GM12878 (cell line): ENCODE measurements around the gene TTR. TPM values are rescaled to one million over a fixed set of nuclear protein-coding genes. Genes with fewer than 3 reads are reported as not detected.

ENCODE experiments used
- ATAC-seq: fragments of 200-7000 bp; cut with Tn5 transposase; 3 replicates; pipeline ENCODE4 v1.9.1; 2020; ENCODE audit warnings: mild to moderate bottlenecking, moderate library complexity
- BruUV-seq: library from RNA; stranded (reverse); fragments of 400-500 nt; replicated peaks from 2 replicates; lab custom pipeline; 2021; lab: Mats Ljungman, UMichigan
- CTCF ChIA-PET: fragments of 300-600 bp; sonication (Branson Sonifier 250); formaldehyde crosslinking; extraction: SDS; loops from one replicate; lab custom pipeline; 2021; ENCODE audit warnings: inconsistent platforms; lab: Yijun Ruan, JAX
- POLR2A ChIA-PET: fragments of 350-600 bp; formaldehyde crosslinking; extraction: SDS; loops from one replicate; lab custom pipeline; 2021; ENCODE audit warnings: inconsistent platforms; lab: Charles Lee
- RAD21 ChIA-PET: fragments of 300-600 bp; sonication (Branson Sonifier 250); formaldehyde crosslinking; loops from one replicate; lab custom pipeline; 2023; ENCODE audit warnings: antibody characterized with exemption; ENCODE audit not compliant: unreplicated experiment; lab: Charles Lee
- SMC1A ChIA-PET: fragments of 300-600 bp; sonication (Branson Sonifier 250); formaldehyde crosslinking; loops from one replicate; lab custom pipeline; 2023; ENCODE audit not compliant: unreplicated experiment, uncharacterized antibody; lab: Charles Lee
- DNase-seq: peaks from one replicate; pipeline ENCODE4 v3.0.0-alpha.2; 2011; ENCODE audit warnings: low read depth, low spot score
- FAIRE-seq: peaks from 3 replicates; lab custom pipeline; 2011; peaks lifted over from hg19 to GRCh38; lab: Jason Lieb, UNC
- H2AFZ ChIP-seq: 2 replicates; pipeline ENCODE4 v1.6.0; 2011; ENCODE audit warnings: low read depth, low read length, control low read depth; ENCODE audit not compliant: control insufficient read depth
- H3K27ac ChIP-seq: 2 replicates; pipeline ENCODE4 v1.5.1; 2011; ENCODE audit warnings: control low read depth; ENCODE audit not compliant: control insufficient read depth, insufficient read depth
- H3K27me3 ChIP-seq, 2 experiments: replicated peaks in 1 of 2; 2 replicates each; pipeline versions ENCODE4 v1.6.0 to v1.6.1; 2011; ENCODE audit warnings: low read length in 1 of 2; ENCODE audit not compliant: control insufficient read depth in 2 of 2, insufficient read depth in 2 of 2
- H3K36me3 ChIP-seq, 2 experiments: 2 replicates each; pipeline ENCODE4 v1.5.1; 2011; ENCODE audit warnings: low read length in 1 of 2; ENCODE audit not compliant: control insufficient read depth in 2 of 2, insufficient read depth in 2 of 2
- H3K4me1 ChIP-seq: 2 replicates; pipeline ENCODE4 v1.6.1; 2011; ENCODE audit warnings: mild to moderate bottlenecking, low read length, moderate library complexity, mixed read lengths; ENCODE audit not compliant: control insufficient read depth, insufficient read depth
- H3K4me2 ChIP-seq: 2 replicates; pipeline ENCODE4 v1.6.0; 2011; ENCODE audit warnings: control low read depth; ENCODE audit not compliant: control insufficient read depth, insufficient read depth
- H3K4me3 ChIP-seq: fragments of 200-600 bp; sonication (generic); 2 replicates; pipeline ENCODE4 v1.5.1; 2016
- H3K79me2 ChIP-seq: 2 replicates; pipeline ENCODE4 v1.6.0; 2011; ENCODE audit warnings: low read length; ENCODE audit not compliant: control insufficient read depth, insufficient read depth
- H3K9ac ChIP-seq: 2 replicates; pipeline ENCODE4 v1.8.0; 2011; ENCODE audit warnings: low read length, control low read depth, mixed read lengths; ENCODE audit not compliant: control insufficient read depth, insufficient read depth
- H3K9me3 ChIP-seq: replicated peaks from 3 replicates; pipeline ENCODE4 v1.5.1; 2011; ENCODE audit warnings: mild to moderate bottlenecking, low read length; ENCODE audit not compliant: control insufficient read depth, insufficient read depth
- H4K20me1 ChIP-seq: 2 replicates; pipeline ENCODE4 v1.6.0; 2011; ENCODE audit not compliant: control insufficient read depth, insufficient read depth
- ATF7 ChIP-seq: fragments of 450-650 bp; IDR thresholded peaks from 2 replicates; pipeline ENCODE4 v1.6.1; 2016; ENCODE audit warnings: low read depth, mild to moderate bottlenecking
- HCFC1 ChIP-seq: fragments of 150-350 bp; IDR thresholded peaks from 2 replicates; pipeline ENCODE4 v1.6.1; 2014; ENCODE audit warnings: low read length
- HDGF ChIP-seq: fragments of 450-650 bp; IDR thresholded peaks from 2 replicates; pipeline ENCODE4 v1.6.1; 2016; ENCODE audit warnings: antibody characterized with exemption
- JUNB ChIP-seq: IDR thresholded peaks from 2 replicates; pipeline ENCODE4 v1.6.1; 2016; ENCODE audit warnings: antibody characterized with exemption, mild to moderate bottlenecking
- NFYA ChIP-seq: IDR thresholded peaks from 2 replicates; pipeline ENCODE4 v1.6.1; 2011; ENCODE audit warnings: low read depth, mild to moderate bottlenecking, low read length, improper control_type of control experiment, borderline replicate concordance
- NRF1 ChIP-seq: conservative IDR thresholded peaks from 2 replicates; pipeline ENCODE4 v1.6.1; 2011; ENCODE audit warnings: mild to moderate bottlenecking, low read depth, low read length, improper control_type of control experiment
- SP1 ChIP-seq: IDR thresholded peaks from one replicate; pipeline ENCODE4 v1.6.1; 2011; ENCODE audit warnings: low read depth, low read length
- TBL1XR1 ChIP-seq: IDR thresholded peaks from 2 replicates; pipeline ENCODE4 v1.6.1; 2012; ENCODE audit warnings: low read depth, low read length, improper control_type of control experiment
- whole genome bisulfite sequencing: methylation state at CpG from one replicate; pipeline ENCODE4 v1.1.6; 2016; ENCODE audit warnings: low lambda C conversion rate; ENCODE audit not compliant: insufficient replicate concordance, insufficient coverage; ENCODE audit errors: missing lambda C conversion rate; 5-methylcytosine and 5-hydroxymethylcytosine counted together
- in situ Hi-C: fragments of 300-500 bp; cut with MboI; formaldehyde crosslinking; loops from 9 replicates; pipeline ENCODE4 v1.14.3; 2018; ENCODE audit warnings: mixed read lengths
- intact Hi-C: fragments of 100-400 bp; cut with micrococcal nuclease; formaldehyde crosslinking; loops from one replicate; pipeline ENCODE4 v1.14.2; 2022; ENCODE audit not compliant: unreplicated experiment
- polyA plus RNA-seq, 11 experiments: library from polyadenylated mRNA; depleted of rRNA in 4 of 11; unstranded in 6 of 11; stranded (reverse) in 5 of 11; fragments of >200 nt; fragmentation: Nextera tagmentation in 4 of 11; fragmentation: Illumina TruSeq in 1 of 11; extraction: Ambion mirVana in 4 of 11; extraction: Trizol in 1 of 11; gene quantifications; 1 replicate in 1 of 11; 2 replicates in 10 of 11; pipeline versions ENCODE4 v1.2.1 to v1.2.3, GENCODE V29; 2011 to 2016; ENCODE audit warnings: inconsistent platforms in 2 of 11, missing spikeins in 2 of 11, low read depth in 1 of 11
- total RNA-seq, 4 experiments: library from RNA; depleted of rRNA in 3 of 4; stranded (reverse); fragments of >200 nt in 3 of 4; fragmentation: Illumina TruSeq in 1 of 4; extraction: Trizol in 1 of 4; gene quantifications; 2 replicates each; pipeline versions ENCODE4 v1.2.1 to v1.2.3, GENCODE V29; 2013 to 2021

TTR gene
- total and polyA plus RNA-seq, 10 of the 15 experiments (the other 5 are each of a cell fraction or from before 2014, with no cell fraction given): 0.05 to 1.2 TPM; not detected in 8

DNA sequence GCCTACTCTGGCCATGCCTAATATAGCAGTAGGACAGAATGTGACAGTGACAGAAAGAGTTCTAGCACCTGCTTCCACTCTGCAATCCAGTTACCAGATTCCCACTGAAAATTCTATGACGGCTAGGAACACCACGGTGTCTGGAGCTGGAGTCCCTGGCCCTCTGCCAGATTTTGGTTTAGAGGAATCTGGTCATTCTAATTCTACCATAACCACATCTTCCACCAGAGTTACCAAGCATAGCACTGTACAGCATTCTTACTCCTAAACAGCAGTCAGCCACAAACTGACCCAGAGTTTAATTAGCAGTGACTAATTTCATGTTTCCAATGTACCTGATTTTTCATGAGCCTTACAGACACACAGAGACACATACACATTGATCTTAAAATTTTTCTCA lies 45.2 kb upstream of the TTR start:
- Histone ChIP-seq H3K27me3 (no peaks in the 10 kb centered on the region), H4K20me1 (no peaks in the 10 kb centered on the region), H3K9me3 (no peaks in the 10 kb centered on the region), H3K27ac (no peak overlapping the region), H3K36me3 (peaks cover 5 to 16% of the 10 kb centered on the region in 2 experiments), H3K9ac (no peak overlapping the region), H3K4me1 (no peaks in the 10 kb centered on the region), H3K4me2 (no peak overlapping the region), H3K4me3 (no peak overlapping the region), H2AFZ (no peak overlapping the region), H3K79me2 (no peaks in the 10 kb centered on the region)
- FAIRE-seq (no peak), DNase-seq (no peak), ATAC-seq (no peak)
- 100% methylated on average over 2 of the region's 2 CpGs for WGBS
- intact Hi-C loops: no loop called here
- in situ Hi-C loops: no loop called here
- BruUV-seq: no TSS peak
- RAD21 ChIA-PET: interaction anchor here (1.4 to 1.6 kb wide), 2 partner anchors 10 to 122 kb away, joined by 4 to 6 read pairs; no protein-coding TSS in a partner anchor
- POLR2A ChIA-PET: no interaction called here
- SMC1A ChIA-PET: interaction anchor here (0.6 to 2.2 kb wide), 5 partner anchors 9 to 275 kb away, joined by 3 to 8 read pairs (median 3); no protein-coding TSS in a partner anchor
- no peak for TF ChIP-seq TBL1XR1
- CTCF ChIA-PET: interaction anchor here (1.0 to 1.5 kb wide), 5 partner anchors 10 to 176 kb away, joined by 3 to 8 read pairs (median 4); no protein-coding TSS in a partner anchor

- Histone ChIP-seq H3K36me3 (peaks cover 1 to 9% of the 10 kb centered on the region in 2 experiments; a peak in 3 of 4 replicates), H2AFZ (no peak overlapping the region), H4K20me1 (no peaks in the 10 kb centered on the region), H3K27ac (no peak overlapping the region), H3K9me3 (no peaks in the 10 kb centered on the region), H3K4me2 (no peak overlapping the region), H3K4me1 (no peaks in the 10 kb centered on the region), H3K9ac (no peak overlapping the region), H3K27me3 (no peaks in the 10 kb centered on the region), H3K4me3 (no peak overlapping the region), H3K79me2 (no peaks in the 10 kb centered on the region)
- in situ Hi-C loops (no loop called here), intact Hi-C loops (no loop called here)
- ChIA-PET SMC1A (interaction anchor here (1.0 to 2.7 kb wide), 9 partner anchors 12 to 269 kb away, joined by 3 to 18 read pairs (median 4); no protein-coding TSS in a partner anchor), CTCF (interaction anchor here (0.5 to 4.3 kb wide), 9 partner anchors 11 to 293 kb away, joined by 3 to 22 read pairs (median 5); no protein-coding TSS in a partner anchor), POLR2A (interaction anchor here (0.8 kb wide), 1 partner anchor 12 kb away, joined by 3 read pairs; no protein-coding TSS in a partner anchor), RAD21 (interaction anchor here (0.9 to 1.6 kb wide), 3 partner anchors 40 to 124 kb away, joined by 3 to 5 read pairs (median 3); no protein-coding TSS in a partner anchor)
- no peak for ATAC-seq
- FAIRE-seq: no peak
- no peak for DNase-seq
- no TSS peak for BruUV-seq
- WGBS: 100% methylated on average over 2 of the region's 2 CpGs
- no peak for TF ChIP-seq HCFC1
- no peak for TF ChIP-seq ATF7
- TF ChIP-seq NRF1: no peak
- no peak for TF ChIP-seq NFYA
- TF ChIP-seq HDGF: no peak
- TF ChIP-seq SP1: no peak
- TF ChIP-seq JUNB: no peak
These were observed 42.8 kb upstream of the TTR start for GRCh38 chr18:31548853-31549252.
